HEK293 (cell line): ENCODE results near the gene FAM177B.

Experiments
- CTCF ChIA-PET: fragments of 350-600 bp; formaldehyde crosslinking; extraction: SDS; loops from one replicate; lab custom pipeline; 2021; ENCODE audit warnings: antibody characterized with exemption; lab: Yijun Ruan, JAX
- POLR2A ChIA-PET: fragments of 300-600 bp; formaldehyde crosslinking; extraction: SDS; loops from one replicate; lab custom pipeline; 2020; ENCODE audit warnings: antibody characterized with exemption, inconsistent platforms; lab: Yijun Ruan, JAX
- H3K27ac ChIP-seq: fragments of 200-500 bp; sonication (Bioruptor generic); 2 replicates; pipeline ENCODE4 v1.5.1; 2014; ENCODE audit warnings: low read depth, low read length, control low read depth, inconsistent platforms; ENCODE audit errors: extremely low read depth
- H3K36me3 ChIP-seq, 2 experiments: fragments of 200-500 bp in 1 of 2; sonication (Bioruptor generic) in 1 of 2; 1 replicate in 1 of 2; 2 replicates in 1 of 2; pipeline ENCODE4 v1.5.1; 2014 to 2017; ENCODE audit warnings: inconsistent platforms in 2 of 2, low read length in 2 of 2; ENCODE audit not compliant: control insufficient read depth in 2 of 2, insufficient read depth in 1 of 2
- H3K4me1 ChIP-seq: fragments of 200-500 bp; sonication (Bioruptor generic); 2 replicates; pipeline ENCODE4 v1.5.1; 2014; ENCODE audit warnings: mild to moderate bottlenecking, low read length, inconsistent platforms; ENCODE audit not compliant: control insufficient read depth, insufficient read depth
- H3K4me3 ChIP-seq: 2 replicates; pipeline ENCODE4 v1.5.1; 2011; ENCODE audit warnings: low read depth, mild to moderate bottlenecking, control low read depth, low read length, moderate library complexity
- H3K9me3 ChIP-seq: fragments of 200-500 bp; sonication (Bioruptor generic); 2 replicates; pipeline ENCODE4 v1.5.1; 2014; ENCODE audit warnings: low read depth, low read length, inconsistent platforms; ENCODE audit not compliant: control insufficient read depth, insufficient read depth
- BCL11B ChIP-seq: fragments of 450-650 bp; formaldehyde crosslinking; IDR thresholded peaks from 2 replicates; pipeline ENCODE4 v1.5.1; 2016; ENCODE audit warnings: low read depth, missing biosample characterization, missing genetic modification characterization
- BCL6B ChIP-seq: fragments of 450-650 bp; formaldehyde crosslinking; IDR thresholded peaks from 2 replicates; pipeline ENCODE4 v1.5.1; 2017; ENCODE audit warnings: missing biosample characterization, missing genetic modification characterization
- EGR2 ChIP-seq: fragments of 450-650 bp; formaldehyde crosslinking; IDR thresholded peaks from 2 replicates; pipeline ENCODE4 v1.5.1; 2016; ENCODE audit warnings: low read depth, missing biosample characterization, missing genetic modification characterization
- KLF1 ChIP-seq: fragments of 450-650 bp; formaldehyde crosslinking; IDR thresholded peaks from 2 replicates; pipeline ENCODE4 v1.5.1; 2016; ENCODE audit warnings: missing biosample characterization, missing genetic modification characterization
- KLF9 ChIP-seq: fragments of 450-650 bp; formaldehyde crosslinking; IDR thresholded peaks from 2 replicates; pipeline ENCODE4 v1.5.1; 2016; ENCODE audit warnings: missing biosample characterization, missing genetic modification characterization, low read depth
- MYNN ChIP-seq: fragments of 450-650 bp; formaldehyde crosslinking; IDR thresholded peaks from 2 replicates; pipeline ENCODE4 v1.5.1; 2016; ENCODE audit warnings: missing biosample characterization, missing genetic modification characterization, borderline replicate concordance
- PBX3 ChIP-seq: sonication (generic); formaldehyde crosslinking; IDR thresholded peaks from 2 replicates; pipeline ENCODE4 v1.8.1; 2022; ENCODE audit warnings: mild to moderate bottlenecking, moderate library complexity, missing genetic modification reagents
- SALL2 ChIP-seq: fragments of 450-650 bp; formaldehyde crosslinking; IDR thresholded peaks from 2 replicates; pipeline ENCODE4 v1.5.0; 2017; ENCODE audit warnings: missing biosample characterization, mild to moderate bottlenecking, missing genetic modification characterization, borderline replicate concordance
- ZBTB10 ChIP-seq: fragments of 450-650 bp; formaldehyde crosslinking; IDR thresholded peaks from 2 replicates; pipeline ENCODE4 v1.5.1; 2016; ENCODE audit warnings: missing biosample characterization, missing genetic modification characterization
- ZBTB21 ChIP-seq: fragments of 450-650 bp; formaldehyde crosslinking; IDR thresholded peaks from 2 replicates; pipeline ENCODE4 v1.5.1; 2017; ENCODE audit warnings: missing biosample characterization, missing genetic modification characterization
- ZBTB26 ChIP-seq: fragments of 450-650 bp; formaldehyde crosslinking; optimal IDR thresholded peaks from 2 replicates; pipeline ENCODE3; 2016; ENCODE audit warnings: missing biosample characterization, mild to moderate bottlenecking, missing genetic modification characterization
- ZBTB8A ChIP-seq: fragments of 450-650 bp; formaldehyde crosslinking; IDR thresholded peaks from 2 replicates; pipeline ENCODE4 v1.5.1; 2016; ENCODE audit warnings: missing biosample characterization, missing genetic modification characterization
- ZNF202 ChIP-seq: fragments of 450-650 bp; formaldehyde crosslinking; IDR thresholded peaks from 2 replicates; pipeline ENCODE4 v1.5.1; 2016; ENCODE audit warnings: missing biosample characterization, missing genetic modification characterization, borderline replicate concordance
- ZNF37A ChIP-seq: fragments of 450-650 bp; IDR thresholded peaks from 2 replicates; pipeline ENCODE4 v1.5.1; 2018; ENCODE audit warnings: missing biosample characterization, missing genetic modification characterization
- ZNF423 ChIP-seq: fragments of 450-650 bp; formaldehyde crosslinking; IDR thresholded peaks from 2 replicates; pipeline ENCODE4 v1.5.1; 2016; ENCODE audit warnings: missing biosample characterization, missing genetic modification characterization
- ZNF514 ChIP-seq: fragments of 450-650 bp; formaldehyde crosslinking; IDR thresholded peaks from 2 replicates; pipeline ENCODE4 v1.5.1; 2016; ENCODE audit warnings: missing biosample characterization, missing genetic modification characterization
- ZNF518A ChIP-seq: fragments of 450-650 bp; formaldehyde crosslinking; conservative IDR thresholded peaks from 2 replicates; pipeline ENCODE4 v1.5.1; 2016; ENCODE audit warnings: low read depth, missing biosample characterization, missing genetic modification characterization
- ZNF558 ChIP-seq: fragments of 450-650 bp; formaldehyde crosslinking; IDR thresholded peaks from 2 replicates; pipeline ENCODE4 v1.5.1; 2016; ENCODE audit warnings: missing biosample characterization, missing genetic modification characterization
- ZNF664 ChIP-seq: fragments of 450-650 bp; formaldehyde crosslinking; IDR thresholded peaks from 2 replicates; pipeline ENCODE4 v1.5.1; 2016; ENCODE audit warnings: missing biosample characterization, missing genetic modification characterization
- ZNF677 ChIP-seq: fragments of 450-650 bp; IDR thresholded peaks from 2 replicates; pipeline ENCODE4 v1.5.0; 2018; ENCODE audit warnings: missing biosample characterization, mild to moderate bottlenecking, missing genetic modification characterization, moderate library complexity
- ZNF791 ChIP-seq: fragments of 450-650 bp; formaldehyde crosslinking; IDR thresholded peaks from 2 replicates; pipeline ENCODE4 v1.5.1; 2016; ENCODE audit warnings: missing biosample characterization, missing genetic modification characterization
- ZSCAN23 ChIP-seq: fragments of 450-650 bp; formaldehyde crosslinking; IDR thresholded peaks from 2 replicates; pipeline ENCODE4 v1.5.1; 2016; ENCODE audit warnings: missing biosample characterization, missing genetic modification characterization

FAM177B gene

GRCh38 chr1:222712253-222713090 is 24.5 kb upstream of the FAM177B start, which contains the start of the genes AIDA and BROX (continued):
- TF ChIP-seq ZNF518A (tag by site-specific recombination) (peak; percentile 48; the same call in 1 of the 2 replicates), ZSCAN23 (tag by site-specific recombination) (peak; percentile 45; the same call in 1 of the 2 replicates), ZBTB21 (tag by site-specific recombination) (peak; percentile 74; the same call in 1 of the 2 replicates), ZNF37A (no peak), ZNF664 (0 out of 2 replicates have a peak, but pooled peaks have one; percentile 12), BCL11B (tag by site-specific recombination) (no peak), SALL2 (tag by site-specific recombination) (no peak)

- Histone ChIP-seq H3K36me3 (peaks cover 22 to 29% of the 10 kb centered on the region in 2 experiments), H3K9me3 (no peaks in the 10 kb centered on the region), H3K27ac (peak overlapping the region; percentile 76), H3K4me1 (no peaks in the 10 kb centered on the region), H3K4me3 (peak overlapping the region; percentile 84)
- ChIA-PET POLR2A (interaction anchor here (0.8 to 1.8 kb wide), 6 partner anchors 10 to 124 kb away, joined by 3 to 10 read pairs (median 4); partner anchors contain the start of gene TAF1A), CTCF (interaction anchor here (0.6 to 1.5 kb wide), 6 partner anchors 79 to 476 kb away, joined by 3 to 6 read pairs (median 4); no protein-coding TSS in a partner anchor)
- TF ChIP-seq KLF9 (tag by site-specific recombination) = peak; percentile 76
- no peak for TF ChIP-seq ZNF514 (tag by site-specific recombination)
- TF ChIP-seq ZSCAN23 (tag by site-specific recombination) = no peak
- TF ChIP-seq ZBTB8A (tag by site-specific recombination) = peak; percentile 78
- TF ChIP-seq MYNN (tag by site-specific recombination) = no peak
- no peak for TF ChIP-seq BCL6B
- no peak for TF ChIP-seq ZNF677 (tag by site-specific recombination)
- peak; percentile 37 for TF ChIP-seq ZBTB26 (tag by site-specific recombination)
- TF ChIP-seq KLF1 (tag by site-specific recombination) = 0 out of 2 replicates have a peak, but pooled peaks have one; percentile 21
- no peak for TF ChIP-seq ZNF202 (tag by site-specific recombination)
- TF ChIP-seq ZNF791 (tag by site-specific recombination) = no peak
- TF ChIP-seq ZNF423 (tag by site-specific recombination) = peak; percentile 99
- TF ChIP-seq ZNF558 (tag by site-specific recombination) = no peak
- no peak for TF ChIP-seq PBX3
- peak; percentile 99 for TF ChIP-seq ZBTB10
- TF ChIP-seq EGR2 (tag by site-specific recombination) = peak; percentile 46; the same call in 1 of the 2 replicates
Observed at GRCh38 chr1:222713091-222713961, 23.7 kb upstream of the FAM177B start.
